Jurkat, Clone E6-1 (cell line): Measurements from ENCODE around the gene GBX2.

Experiments
- DNase-seq: peaks from one replicate; pipeline ENCODE4 v3.0.0-alpha.2; 2011; ENCODE audit warnings: low read depth, low spot score
- H3K4me3 ChIP-seq: 2 replicates; pipeline ENCODE4 v1.5.1; 2011; ENCODE audit warnings: mild to moderate bottlenecking, low read length, control low read depth, moderate library complexity

Gene GBX2

GRCh38 chr2:236127010-236127409, 41.2 kb downstream of the GBX2 start:
- H3K4me3 ChIP-seq = no peak overlapping the region
- DNase-seq = no peak

GRCh38 chr2:236125541-236125940, 42.6 kb downstream of the GBX2 start:
- DNase-seq = no peak
- no peak overlapping the region for H3K4me3 ChIP-seq

GRCh38 chr2:236124182-236124893, 43.8 kb downstream of the GBX2 start:
- no peak overlapping the region for H3K4me3 ChIP-seq
- DNase-seq = no peak

GRCh38 chr2:236123716-236124115, 44.5 kb downstream of the GBX2 start:
- no peak overlapping the region for H3K4me3 ChIP-seq
- no peak for DNase-seq

- DNase-seq = no peak
- no peak overlapping the region for H3K4me3 ChIP-seq
Observed at GRCh38 chr2:236122236-236122635, 46.0 kb downstream of the GBX2 start.

GRCh38 chr2:236121546-236121945, 46.6 kb downstream of the GBX2 start:
- DNase-seq = no peak
- no peak overlapping the region for H3K4me3 ChIP-seq

GRCh38 chr2:236120829-236121228, 47.4 kb downstream of the GBX2 start:
- no peak overlapping the region for H3K4me3 ChIP-seq
- no peak for DNase-seq

GRCh38 chr2:236120141-236120601, 48.0 kb downstream of the GBX2 start:
- no peak for DNase-seq
- H3K4me3 ChIP-seq = no peak overlapping the region

GRCh38 chr2:236119476-236119875, 48.7 kb downstream of the GBX2 start:
- no peak overlapping the region for H3K4me3 ChIP-seq
- DNase-seq = no peak

GRCh38 chr2:236119003-236119402, 49.2 kb downstream of the GBX2 start:
- no peak for DNase-seq

GRCh38 chr2:236117861-236118269, 50.3 kb downstream of the GBX2 start:
- H3K4me3 ChIP-seq = no peak overlapping the region
- DNase-seq = no peak

More at GRCh38 chr2:236119003-236119402, 49.2 kb downstream of the GBX2 start:
- no peak overlapping the region for H3K4me3 ChIP-seq

GRCh38 chr2:236117401-236117800, 50.8 kb downstream of the GBX2 start:
- no peak overlapping the region for H3K4me3 ChIP-seq
- DNase-seq = no peak
